HepG2 (cell line): ENCODE results near the gene GRHPR. TPM values are rescaled to one million over a fixed set of nuclear protein-coding genes. Genes with fewer than 3 reads are reported as not detected.

Source experiments
- ATF1 ChIP-seq: IDR thresholded peaks from 2 replicates; pipeline ENCODE4 v1.6.1; 2016; ENCODE audit warnings: mild to moderate bottlenecking, control low read depth
- CSRNP1 ChIP-seq: sonication (generic); formaldehyde crosslinking; IDR thresholded peaks from 2 replicates; pipeline ENCODE4 v1.8.1; 2023; ENCODE audit warnings: mild to moderate bottlenecking, missing genetic modification reagents
- DDIT3 ChIP-seq: sonication (generic); formaldehyde crosslinking; IDR thresholded peaks from 2 replicates; pipeline ENCODE4 v1.4.0; 2020; ENCODE audit warnings: mild to moderate bottlenecking, missing genetic modification reagents
- KDM5B ChIP-seq: sonication (generic); formaldehyde crosslinking; IDR thresholded peaks from 2 replicates; pipeline ENCODE4 v1.4.0; 2020; ENCODE audit warnings: missing genetic modification reagents, mild to moderate bottlenecking, borderline replicate concordance
- NFAT5 ChIP-seq: sonication (generic); formaldehyde crosslinking; IDR thresholded peaks from 2 replicates; pipeline ENCODE4 v1.4.0; 2020; ENCODE audit warnings: missing genetic modification reagents
- NFIB ChIP-seq: sonication (generic); formaldehyde crosslinking; IDR thresholded peaks from 2 replicates; pipeline ENCODE4 v1.9.0; 2021; ENCODE audit warnings: missing genetic modification reagents, mild to moderate bottlenecking, borderline replicate concordance
- RCOR2 ChIP-seq: IDR thresholded peaks from 2 replicates; pipeline ENCODE4 v1.6.1; 2016; ENCODE audit warnings: missing biosample characterization, missing genetic modification reagents
- RFXAP ChIP-seq: sonication (generic); formaldehyde crosslinking; IDR thresholded peaks from 2 replicates; pipeline ENCODE4 v1.4.0; 2020; ENCODE audit warnings: missing genetic modification reagents, borderline replicate concordance
- SMARCC2 ChIP-seq: fragments of 450-650 bp; IDR thresholded peaks from 2 replicates; pipeline ENCODE4 v1.6.1; 2017; ENCODE audit warnings: antibody characterized with exemption, mild to moderate bottlenecking
- TAF1 ChIP-seq: sonication (generic); formaldehyde crosslinking; IDR thresholded peaks from 2 replicates; pipeline ENCODE4 v1.4.0; 2020; ENCODE audit warnings: missing genetic modification reagents
- ZBTB42 ChIP-seq: sonication (generic); formaldehyde crosslinking; IDR thresholded peaks from 2 replicates; pipeline ENCODE4 v1.5.0; 2020; ENCODE audit warnings: mild to moderate bottlenecking, missing genetic modification reagents
- ZFP62 ChIP-seq: sonication (generic); formaldehyde crosslinking; IDR thresholded peaks from 2 replicates; pipeline ENCODE4 v1.4.0; 2020; ENCODE audit warnings: missing genetic modification reagents
- ZNF460 ChIP-seq: sonication (generic); formaldehyde crosslinking; IDR thresholded peaks from 2 replicates; pipeline ENCODE4 v1.5.1; 2020; ENCODE audit warnings: missing genetic modification reagents, mild to moderate bottlenecking, borderline replicate concordance
- polyA plus RNA-seq, 8 experiments: library from polyadenylated mRNA; depleted of rRNA in 3 of 8; stranded (reverse) in 7 of 8; unstranded in 1 of 8; fragments of >200 nt; fragmentation: Illumina TruSeq in 4 of 8; extraction: Trizol in 4 of 8; gene quantifications; 2 replicates each; pipeline versions ENCODE4 v1.2.1 to v1.2.3, GENCODE V29; 2011 to 2016; ENCODE audit warnings: low read depth in 4 of 8, missing spikeins in 1 of 8, mixed read lengths in 1 of 8; ENCODE audit not compliant: insufficient read depth in 1 of 8
- total RNA-seq, 5 experiments: library from RNA; depleted of rRNA; stranded (reverse); fragments of >200 nt; fragmentation: Illumina TruSeq; extraction: Trizol; gene quantifications; 2 replicates each; pipeline ENCODE4 v1.2.3, GENCODE V29; 2016; ENCODE audit warnings: low read depth in 1 of 5
- TF ChIP-seq, protein P1 (sequence below): sonication (generic); formaldehyde crosslinking; IDR thresholded peaks from 2 replicates; pipeline ENCODE4 v1.4.0; 2020; ENCODE audit warnings: missing genetic modification reagents, borderline replicate concordance
- TF ChIP-seq, protein P2 (sequence below): sonication (generic); formaldehyde crosslinking; IDR thresholded peaks from 2 replicates; pipeline ENCODE4 v1.5.1; 2020; ENCODE audit warnings: missing genetic modification reagents, mild to moderate bottlenecking, borderline replicate concordance
- TF ChIP-seq, protein P3 (sequence below): IDR thresholded peaks from 2 replicates; pipeline ENCODE4 v1.6.1; 2016; ENCODE audit warnings: control low read depth

The GRHPR gene
- total and polyA plus RNA-seq, 2 of the 13 experiments (the other 11 are each of a cell fraction or from before 2014, with no cell fraction given), result 113 to 115 TPM

DNA sequence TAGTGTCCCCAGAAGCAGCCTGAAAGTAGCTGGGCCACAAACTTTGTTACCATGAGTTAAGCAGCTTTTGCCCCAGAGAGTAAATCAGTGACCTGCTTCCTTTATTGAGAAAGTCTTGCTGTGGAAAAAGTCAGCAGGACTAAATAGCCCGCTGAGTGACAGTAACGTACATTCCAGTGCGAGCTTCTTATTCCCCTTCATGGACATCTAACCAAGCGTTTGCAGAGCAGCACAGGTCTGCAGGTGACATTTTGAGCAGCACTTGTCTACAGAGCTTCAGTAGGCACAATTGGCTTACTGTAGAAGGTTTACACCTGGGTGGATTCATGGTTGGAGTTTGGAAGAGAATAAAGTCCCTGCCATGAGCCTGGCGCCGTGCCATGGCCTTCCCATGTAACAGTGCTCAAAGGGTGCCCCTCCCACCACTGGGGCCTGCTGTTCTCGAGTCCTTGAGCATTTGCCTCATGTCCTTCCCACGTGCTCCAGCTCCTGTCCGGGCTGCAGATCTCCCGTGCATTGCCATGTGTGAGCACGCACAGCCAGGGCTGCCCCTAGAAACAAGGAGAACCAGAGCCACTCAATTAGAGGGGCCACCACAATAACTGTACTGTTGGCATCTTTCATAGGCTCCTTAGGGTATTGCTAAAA is 41.3 kb upstream of the GRHPR start (continued):
- TF ChIP-seq NFAT5 (peak; percentile 74; the same call in 1 of the 2 replicates), NFIB (CRISPR knock-in tag) (no peak), ZNF460 (CRISPR knock-in tag) (peak; percentile 98), ZFP62 (CRISPR knock-in tag) (no peak), DDIT3 (no peak), RFXAP (CRISPR knock-in tag) (peak; percentile 73; the same call in 1 of the 2 replicates), SMARCC2 (no peak), CSRNP1 (no peak), ATF1 (no peak), KDM5B (CRISPR knock-in tag) (peak; percentile 64; the same call in 1 of the 2 replicates), ZBTB42 (CRISPR knock-in tag) (no peak), RCOR2 (CRISPR knock-in tag) (peak; percentile 62; the same call in 1 of the 2 replicates), TAF1 (CRISPR knock-in tag) (no peak)
- TF ChIP-seq, protein P1, sequence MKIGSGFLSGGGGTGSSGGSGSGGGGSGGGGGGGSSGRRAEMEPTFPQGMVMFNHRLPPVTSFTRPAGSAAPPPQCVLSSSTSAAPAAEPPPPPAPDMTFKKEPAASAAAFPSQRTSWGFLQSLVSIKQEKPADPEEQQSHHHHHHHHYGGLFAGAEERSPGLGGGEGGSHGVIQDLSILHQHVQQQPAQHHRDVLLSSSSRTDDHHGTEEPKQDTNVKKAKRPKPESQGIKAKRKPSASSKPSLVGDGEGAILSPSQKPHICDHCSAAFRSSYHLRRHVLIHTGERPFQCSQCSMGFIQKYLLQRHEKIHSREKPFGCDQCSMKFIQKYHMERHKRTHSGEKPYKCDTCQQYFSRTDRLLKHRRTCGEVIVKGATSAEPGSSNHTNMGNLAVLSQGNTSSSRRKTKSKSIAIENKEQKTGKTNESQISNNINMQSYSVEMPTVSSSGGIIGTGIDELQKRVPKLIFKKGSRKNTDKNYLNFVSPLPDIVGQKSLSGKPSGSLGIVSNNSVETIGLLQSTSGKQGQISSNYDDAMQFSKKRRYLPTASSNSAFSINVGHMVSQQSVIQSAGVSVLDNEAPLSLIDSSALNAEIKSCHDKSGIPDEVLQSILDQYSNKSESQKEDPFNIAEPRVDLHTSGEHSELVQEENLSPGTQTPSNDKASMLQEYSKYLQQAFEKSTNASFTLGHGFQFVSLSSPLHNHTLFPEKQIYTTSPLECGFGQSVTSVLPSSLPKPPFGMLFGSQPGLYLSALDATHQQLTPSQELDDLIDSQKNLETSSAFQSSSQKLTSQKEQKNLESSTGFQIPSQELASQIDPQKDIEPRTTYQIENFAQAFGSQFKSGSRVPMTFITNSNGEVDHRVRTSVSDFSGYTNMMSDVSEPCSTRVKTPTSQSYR (CRISPR knock-in tag), result no peak
- TF ChIP-seq, protein P2, sequence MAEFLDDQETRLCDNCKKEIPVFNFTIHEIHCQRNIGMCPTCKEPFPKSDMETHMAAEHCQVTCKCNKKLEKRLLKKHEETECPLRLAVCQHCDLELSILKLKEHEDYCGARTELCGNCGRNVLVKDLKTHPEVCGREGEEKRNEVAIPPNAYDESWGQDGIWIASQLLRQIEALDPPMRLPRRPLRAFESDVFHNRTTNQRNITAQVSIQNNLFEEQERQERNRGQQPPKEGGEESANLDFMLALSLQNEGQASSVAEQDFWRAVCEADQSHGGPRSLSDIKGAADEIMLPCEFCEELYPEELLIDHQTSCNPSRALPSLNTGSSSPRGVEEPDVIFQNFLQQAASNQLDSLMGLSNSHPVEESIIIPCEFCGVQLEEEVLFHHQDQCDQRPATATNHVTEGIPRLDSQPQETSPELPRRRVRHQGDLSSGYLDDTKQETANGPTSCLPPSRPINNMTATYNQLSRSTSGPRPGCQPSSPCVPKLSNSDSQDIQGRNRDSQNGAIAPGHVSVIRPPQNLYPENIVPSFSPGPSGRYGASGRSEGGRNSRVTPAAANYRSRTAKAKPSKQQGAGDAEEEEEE (CRISPR knock-in tag), result no peak
- TF ChIP-seq, protein P3, sequence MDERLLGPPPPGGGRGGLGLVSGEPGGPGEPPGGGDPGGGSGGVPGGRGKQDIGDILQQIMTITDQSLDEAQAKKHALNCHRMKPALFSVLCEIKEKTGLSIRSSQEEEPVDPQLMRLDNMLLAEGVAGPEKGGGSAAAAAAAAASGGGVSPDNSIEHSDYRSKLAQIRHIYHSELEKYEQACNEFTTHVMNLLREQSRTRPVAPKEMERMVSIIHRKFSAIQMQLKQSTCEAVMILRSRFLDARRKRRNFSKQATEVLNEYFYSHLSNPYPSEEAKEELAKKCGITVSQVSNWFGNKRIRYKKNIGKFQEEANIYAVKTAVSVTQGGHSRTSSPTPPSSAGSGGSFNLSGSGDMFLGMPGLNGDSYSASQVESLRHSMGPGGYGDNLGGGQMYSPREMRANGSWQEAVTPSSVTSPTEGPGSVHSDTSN (CRISPR knock-in tag), result no peak
